Activated CD4-positive, alpha-beta memory T cell treated with anti-CD3 and anti-CD28 coated beads for 36 hours (primary cell): ENCODE data around the gene NTN3. TPM values are rescaled to one million over a fixed set of nuclear protein-coding genes. Genes with fewer than 3 reads are reported as not detected.

Source experiments
- CTCF ChIA-PET: fragments of 350-600 bp; sonication (Branson Sonifier 250); formaldehyde crosslinking; loops from one replicate; lab custom pipeline; 2021; ENCODE audit warnings: antibody characterized with exemption, inconsistent platforms; lab: Charles Lee
- POLR2A ChIA-PET: fragments of 350-600 bp; sonication (Branson Sonifier 250); formaldehyde crosslinking; loops from one replicate; lab custom pipeline; 2021; ENCODE audit warnings: antibody characterized with exemption; lab: Charles Lee
- DNase-seq: peaks from one replicate; pipeline ENCODE4 v3.0.0-alpha.2; 2020
- H3K27ac Mint-ChIP-seq: one replicate; pipeline ENCODE4 v1.8.0; 2021; ENCODE audit warnings: mixed read lengths
- H3K27me3 Mint-ChIP-seq: one replicate; pipeline ENCODE4 v1.8.0; 2021; ENCODE audit warnings: mixed read lengths
- H3K36me3 Mint-ChIP-seq: one replicate; pipeline ENCODE4 v1.8.0; 2021; ENCODE audit warnings: mixed read lengths
- H3K4me1 Mint-ChIP-seq: one replicate; pipeline ENCODE4 v1.8.0; 2021; ENCODE audit warnings: low read depth, mixed read lengths
- H3K4me3 Mint-ChIP-seq: one replicate; pipeline ENCODE4 v1.8.0; 2021; ENCODE audit warnings: mild to moderate bottlenecking, mixed read lengths
- H3K9me3 Mint-ChIP-seq: one replicate; pipeline ENCODE4 v1.8.0; 2021; ENCODE audit warnings: mixed read lengths
- intact Hi-C: fragments of 100-400 bp; cut with micrococcal nuclease; formaldehyde crosslinking; loops from one replicate; pipeline ENCODE4 v1.15.1; 2023
- total RNA-seq, 2 experiments: library from RNA; stranded (reverse); gene quantifications; one replicate each; pipeline ENCODE4 v1.2.3, GENCODE V29; 2021

The NTN3 gene
- total RNA-seq, 2 experiments from 2014 or later, result not detected

DNA sequence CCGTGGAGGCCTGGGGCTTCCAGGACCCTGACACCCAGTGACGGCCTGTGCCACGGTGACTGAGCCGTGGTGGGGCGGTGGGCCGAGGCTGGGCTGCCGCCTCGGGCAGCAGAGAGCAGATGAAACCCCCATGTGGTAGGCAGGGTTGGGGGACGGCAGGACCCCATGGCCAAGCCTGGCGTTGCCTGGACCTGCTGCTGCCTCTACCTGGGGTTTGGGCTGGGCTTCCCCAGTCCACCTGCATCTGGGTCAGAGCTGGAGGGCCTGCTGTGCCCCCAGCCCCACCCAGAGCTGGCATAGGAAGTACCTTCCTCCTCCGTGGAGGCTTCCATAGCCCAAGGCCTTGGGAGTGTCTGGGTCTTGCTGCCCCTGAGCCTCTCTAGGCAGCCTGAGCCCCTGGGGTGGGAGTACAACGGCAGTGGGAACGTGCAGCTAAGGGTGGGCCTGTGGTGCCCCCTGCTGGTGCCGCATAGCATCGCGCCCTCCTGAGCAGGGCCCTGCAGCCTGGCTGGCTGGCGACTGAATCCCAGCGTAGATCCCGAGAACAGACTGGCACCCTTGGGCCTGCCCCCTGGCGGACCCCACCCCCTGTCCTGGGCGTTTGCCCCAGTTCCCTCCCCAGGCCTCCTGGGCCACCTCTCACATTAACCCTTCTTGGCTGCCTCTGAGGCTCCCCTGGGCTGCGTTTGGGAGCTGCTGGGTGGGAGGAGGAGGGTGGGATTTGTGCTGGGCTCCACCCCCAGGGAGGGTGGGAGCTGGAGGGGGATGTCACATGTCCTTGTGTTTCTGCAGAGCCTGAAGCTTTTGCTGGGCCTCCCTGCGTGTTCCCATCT lies 30.0 kb downstream of the NTN3 start:
- POLR2A ChIA-PET, result interaction anchor here (1.1 kb wide), 1 partner anchor 31 kb away, joined by 3 read pairs; no protein-coding TSS in a partner anchor
- H3K36me3 Mint-ChIP-seq, result no peaks in the 10 kb centered on the region
- intact Hi-C loops, result loop anchor here (2.0 to 10.0 kb wide), 2 partner anchors 160 to 306 kb away; partner anchors contain the start of genes ABCA3 and CASKIN1
- no peaks in the 10 kb centered on the region for H3K9me3 Mint-ChIP-seq
- peak; percentile 85 for DNase-seq
- H3K4me1 Mint-ChIP-seq, result no peaks in the 10 kb centered on the region
- H3K27me3 Mint-ChIP-seq, result no peaks in the 10 kb centered on the region
- CTCF ChIA-PET, result interaction anchor here (0.7 to 2.9 kb wide), 29 partner anchors 9 to 307 kb away, joined by 3 to 21 read pairs (median 4); partner anchors contain the start of genes ABCA3, ATP6V0C, CCNF and CEMP1
- H3K4me3 Mint-ChIP-seq, result no peak overlapping the region
- H3K27ac Mint-ChIP-seq, result no peak overlapping the region

DNA sequence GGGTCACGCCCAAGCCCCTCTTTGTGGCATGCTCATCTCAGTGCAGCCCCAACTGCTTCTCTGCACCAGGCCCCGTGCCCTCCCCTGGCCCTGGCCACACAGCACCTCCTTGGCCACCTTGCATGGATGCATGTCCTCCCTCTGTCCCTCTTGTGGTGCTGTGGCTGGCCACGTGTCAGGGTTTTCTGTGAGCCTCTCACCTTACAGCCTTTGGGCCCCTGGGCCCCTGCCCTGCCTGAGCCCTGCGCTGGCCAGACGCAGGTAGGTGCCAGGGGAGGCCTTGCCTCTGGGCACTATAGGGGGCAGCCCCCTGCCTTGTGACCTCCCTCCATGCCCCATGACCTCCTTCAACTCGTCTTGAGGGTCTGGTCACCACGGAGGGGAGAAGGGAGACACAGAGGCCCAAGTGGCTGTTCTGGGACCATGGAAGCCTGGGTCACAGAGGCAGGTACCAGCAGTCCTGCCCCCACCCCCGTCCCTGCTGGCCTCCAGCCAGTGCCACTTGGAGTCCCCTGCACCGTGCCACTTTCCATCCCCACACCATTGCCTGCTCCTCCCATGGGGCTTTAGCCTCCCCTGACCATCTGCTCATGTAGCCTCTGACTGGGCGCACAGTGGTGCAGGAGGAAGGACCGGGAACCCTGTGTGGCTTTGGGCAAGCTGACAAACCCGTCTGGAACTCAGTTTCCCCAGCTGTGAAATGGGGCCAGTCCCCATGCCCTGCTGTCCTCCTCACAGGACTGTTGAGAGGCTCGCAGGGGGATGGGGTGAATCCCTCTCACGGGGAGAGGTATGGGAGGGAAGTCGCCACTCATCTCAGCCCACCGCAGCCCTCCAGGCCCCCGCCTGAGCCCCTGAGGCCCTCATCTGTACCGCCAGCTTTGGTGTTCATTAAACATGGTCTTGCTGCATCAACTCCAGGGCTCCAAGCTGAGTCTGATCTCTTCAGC lies 31.1 kb downstream of the NTN3 start:
- ChIA-PET POLR2A (interaction anchor here (1.1 kb wide), 1 partner anchor 32 kb away, joined by 3 read pairs; no protein-coding TSS in a partner anchor), CTCF (interaction anchor here (0.7 to 2.9 kb wide), 18 partner anchors 10 to 308 kb away, joined by 3 to 21 read pairs (median 5); partner anchors contain the start of genes ATP6V0C, CCNF, CEMP1 and E4F1)
- no peaks in the 10 kb centered on the region for H3K27me3 Mint-ChIP-seq
- intact Hi-C loops, result loop anchor here (2.0 to 10.0 kb wide), 2 partner anchors 161 to 307 kb away; partner anchors contain the start of genes ABCA3 and CASKIN1
- no peak overlapping the region for H3K4me3 Mint-ChIP-seq
- no peaks in the 10 kb centered on the region for H3K9me3 Mint-ChIP-seq
- H3K36me3 Mint-ChIP-seq, result no peaks in the 10 kb centered on the region
- H3K27ac Mint-ChIP-seq, result no peak overlapping the region
- H3K4me1 Mint-ChIP-seq, result no peaks in the 10 kb centered on the region
- no peak for DNase-seq

GRCh38 chr16:2505695-2506094 lies 34.6 kb downstream of the NTN3 start:
- ChIA-PET CTCF (no interaction called here), POLR2A (no interaction called here)
- H3K4me1 Mint-ChIP-seq, result no peaks in the 10 kb centered on the region
- no peak overlapping the region for H3K27ac Mint-ChIP-seq
- DNase-seq, result no peak
- no peaks in the 10 kb centered on the region for H3K9me3 Mint-ChIP-seq
- H3K36me3 Mint-ChIP-seq, result no peaks in the 10 kb centered on the region
- no peak overlapping the region for H3K4me3 Mint-ChIP-seq
- no peaks in the 10 kb centered on the region for H3K27me3 Mint-ChIP-seq
- intact Hi-C loops, result loop anchor here (10.0 kb wide), 1 partner anchor 311 kb away; the partner anchor contains the start of gene CASKIN1

DNA sequence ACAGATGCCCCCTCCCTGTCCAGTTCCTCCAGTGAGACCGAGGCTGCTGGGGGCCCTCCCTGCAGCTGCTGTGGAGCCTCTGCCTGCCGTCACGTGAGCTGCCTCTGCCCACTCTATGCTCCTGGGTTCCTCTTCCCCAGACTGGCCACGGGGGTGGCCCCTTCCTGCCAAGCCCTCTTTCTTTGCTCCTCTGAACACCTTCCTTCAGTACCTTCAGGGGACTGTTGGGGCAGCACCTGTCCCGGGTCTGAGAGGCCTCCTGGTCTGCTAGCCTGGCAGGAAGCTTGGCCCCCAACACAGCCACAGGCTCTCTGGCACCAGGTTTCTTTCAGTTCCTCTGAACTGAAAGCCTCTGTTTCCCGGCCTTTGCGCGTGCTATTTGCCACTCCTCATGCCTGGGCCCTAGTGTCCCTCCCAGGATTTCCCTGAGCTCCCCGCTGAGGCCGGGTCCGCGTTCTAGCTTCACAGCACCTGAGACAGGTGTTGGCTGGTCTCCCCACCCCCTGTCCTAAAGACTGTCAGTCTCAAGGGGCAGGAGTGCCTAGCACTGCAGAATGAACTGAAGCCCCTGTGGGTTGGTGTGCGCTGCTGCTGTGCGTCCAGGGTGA lies 36.1 kb downstream of the NTN3 start:
- ChIA-PET CTCF (no interaction called here), POLR2A (no interaction called here)
- intact Hi-C loops, result loop anchor here (10.0 kb wide), 1 partner anchor 312 kb away; the partner anchor contains the start of gene CASKIN1

DNA sequence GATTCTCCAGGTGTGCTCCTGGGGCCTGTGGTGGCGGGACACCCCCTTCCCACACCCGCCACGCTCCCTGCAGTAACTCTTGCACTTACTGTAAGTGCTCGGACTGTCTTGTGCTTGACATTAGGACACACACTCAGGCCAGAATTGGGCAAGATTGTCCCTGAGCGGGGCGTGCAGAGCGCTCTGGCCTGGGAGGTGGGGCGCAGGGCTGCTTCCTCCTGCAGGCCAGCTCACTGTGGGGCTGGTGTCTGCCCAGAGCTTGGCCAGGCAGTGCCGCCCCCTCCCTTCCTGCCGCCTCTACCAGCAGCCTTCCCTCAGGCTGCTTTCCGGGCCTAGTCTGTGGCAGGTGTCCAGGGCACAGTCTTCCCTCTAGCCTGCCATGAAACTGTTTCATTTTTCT lies 36.6 kb downstream of the NTN3 start:
- ChIA-PET CTCF (no interaction called here), POLR2A (no interaction called here)
- no peak for DNase-seq
- H3K4me3 Mint-ChIP-seq, result no peak overlapping the region
- H3K27me3 Mint-ChIP-seq, result no peaks in the 10 kb centered on the region
- no peaks in the 10 kb centered on the region for H3K4me1 Mint-ChIP-seq
- intact Hi-C loops, result loop anchor here (10.0 kb wide), 1 partner anchor 313 kb away; the partner anchor contains the start of gene CASKIN1
- no peak overlapping the region for H3K27ac Mint-ChIP-seq
- no peaks in the 10 kb centered on the region for H3K36me3 Mint-ChIP-seq
- H3K9me3 Mint-ChIP-seq, result no peaks in the 10 kb centered on the region

More for the DNA sequence above, 36.1 kb downstream of the NTN3 start:
- H3K9me3 Mint-ChIP-seq, result no peaks in the 10 kb centered on the region
- H3K4me3 Mint-ChIP-seq, result no peak overlapping the region
- no peaks in the 10 kb centered on the region for H3K27me3 Mint-ChIP-seq
- H3K4me1 Mint-ChIP-seq, result no peaks in the 10 kb centered on the region
- H3K27ac Mint-ChIP-seq, result no peak overlapping the region
- H3K36me3 Mint-ChIP-seq, result no peaks in the 10 kb centered on the region
- DNase-seq, result no peak

DNA sequence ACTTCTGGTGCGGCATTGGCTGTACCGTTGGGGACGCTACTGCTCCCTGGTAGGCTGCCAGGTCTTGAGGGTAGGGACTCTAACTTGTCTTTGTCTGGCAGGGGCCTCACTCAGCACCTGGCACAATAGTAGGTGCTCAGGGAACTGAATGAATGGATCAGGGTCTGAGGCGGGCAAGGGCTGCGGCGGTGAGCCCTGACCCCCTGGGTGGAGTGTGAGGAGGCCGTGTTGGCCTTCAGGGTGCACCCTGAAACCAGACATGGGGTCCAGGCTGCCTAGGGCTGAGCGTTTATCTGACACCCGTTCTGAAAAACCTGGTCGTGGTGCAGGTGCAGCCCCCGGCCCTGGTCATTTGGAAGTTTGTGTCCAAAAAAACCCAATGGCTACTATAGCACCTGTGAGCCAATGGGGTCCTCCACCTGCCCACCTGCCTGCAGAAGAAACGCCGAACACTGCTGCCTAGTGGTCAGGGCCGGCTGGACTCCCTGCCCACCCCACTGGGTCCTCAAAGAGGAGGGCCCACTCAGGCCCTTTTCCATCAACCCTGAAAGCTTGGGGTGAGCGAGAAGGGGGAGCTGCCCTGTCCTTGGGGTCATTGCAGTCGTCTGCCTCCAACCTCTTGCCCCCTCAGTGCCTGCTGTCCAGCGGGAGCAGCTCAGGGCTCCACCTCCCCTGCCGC lies 37.8 kb downstream of the NTN3 start:
- H3K4me1 Mint-ChIP-seq, result peaks cover 7% of the 10 kb centered on the region
- no peaks in the 10 kb centered on the region for H3K27me3 Mint-ChIP-seq
- H3K36me3 Mint-ChIP-seq, result peaks cover under 1% of the 10 kb centered on the region
- no peak for DNase-seq
- H3K4me3 Mint-ChIP-seq, result no peak overlapping the region
- CTCF ChIA-PET, result no interaction called here
- intact Hi-C loops, result loop anchor here (10.0 kb wide), 1 partner anchor 314 kb away; the partner anchor contains the start of gene CASKIN1
- POLR2A ChIA-PET, result no interaction called here
- H3K27ac Mint-ChIP-seq, result no peak overlapping the region
- no peaks in the 10 kb centered on the region for H3K9me3 Mint-ChIP-seq

GRCh38 chr16:2511128-2511800 lies 40.2 kb downstream of the NTN3 start:
- intact Hi-C loops, result no loop called here
- no peaks in the 10 kb centered on the region for H3K27me3 Mint-ChIP-seq
- no peak overlapping the region for H3K4me3 Mint-ChIP-seq
- POLR2A ChIA-PET, result interaction anchor here (0.5 kb wide), 1 partner anchor 28 kb away, joined by 3 read pairs; no protein-coding TSS in a partner anchor
- DNase-seq, result no peak
- no peaks in the 10 kb centered on the region for H3K9me3 Mint-ChIP-seq
- H3K27ac Mint-ChIP-seq, result no peak overlapping the region
- H3K36me3 Mint-ChIP-seq, result peaks cover 4% of the 10 kb centered on the region
- peaks cover 24% of the 10 kb centered on the region for H3K4me1 Mint-ChIP-seq
- CTCF ChIA-PET, result no interaction called here

GRCh38 chr16:2511996-2512734 lies 41.1 kb downstream of the NTN3 start:
- CTCF ChIA-PET, result interaction anchor here (1.2 kb wide), 1 partner anchor 11 kb away, joined by 6 read pairs; no protein-coding TSS in a partner anchor
- Mint-ChIP-seq H3K9me3 (no peaks in the 10 kb centered on the region), H3K4me3 (no peak overlapping the region), H3K27me3 (no peaks in the 10 kb centered on the region), H3K27ac (no peak overlapping the region), H3K4me1 (peaks cover 33% of the 10 kb centered on the region), H3K36me3 (peaks cover 4% of the 10 kb centered on the region)
- intact Hi-C loops, result loop anchor here (2.0 kb wide), 1 partner anchor 21 kb away; no protein-coding TSS in a partner anchor
- POLR2A ChIA-PET, result interaction anchor here (0.5 kb wide), 1 partner anchor 27 kb away, joined by 3 read pairs; no protein-coding TSS in a partner anchor
- DNase-seq, result no peak

DNA sequence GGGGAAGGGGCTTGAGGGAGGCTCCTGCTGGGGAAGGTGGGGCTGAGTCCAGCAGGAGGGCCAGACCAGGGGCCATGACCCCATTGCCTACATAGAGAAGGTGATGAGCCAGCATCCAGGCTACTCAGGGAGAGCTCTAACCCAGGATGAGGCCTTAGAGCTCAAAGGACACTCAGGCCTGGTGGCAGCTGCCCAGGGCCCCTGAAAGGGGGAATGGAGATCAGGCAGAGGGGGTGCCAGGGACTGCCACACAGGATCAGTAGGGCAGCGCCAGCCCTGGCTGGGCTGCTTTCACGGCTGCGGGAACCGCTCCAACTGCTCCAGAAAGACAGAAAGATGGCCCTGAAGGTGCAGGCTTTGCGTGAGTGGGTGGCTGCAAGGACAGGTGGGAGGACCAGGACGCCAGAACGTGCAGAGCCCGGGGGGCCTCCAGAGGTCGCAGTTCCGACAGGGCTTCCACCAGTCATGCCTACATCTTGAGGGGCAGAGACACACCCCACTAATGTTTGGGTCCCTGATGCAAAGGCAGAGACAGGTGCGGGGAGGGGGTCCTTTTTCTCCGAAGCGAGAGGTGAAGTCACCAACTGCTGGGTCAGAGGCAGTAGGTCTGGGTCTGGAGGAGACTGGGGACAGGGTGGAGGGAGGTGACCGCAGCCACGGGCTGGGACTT lies 41.8 kb downstream of the NTN3 start:
- CTCF ChIA-PET, result interaction anchor here (0.8 to 1.2 kb wide), 2 partner anchors 11 to 318 kb away, joined by 3 to 6 read pairs; no protein-coding TSS in a partner anchor
- no peak for DNase-seq
- peak overlapping the region; percentile 91 for H3K27ac Mint-ChIP-seq

More for the DNA sequence above, 41.8 kb downstream of the NTN3 start:
- peaks cover 4% of the 10 kb centered on the region for H3K36me3 Mint-ChIP-seq
- POLR2A ChIA-PET, result interaction anchor here (1.7 kb wide), 1 partner anchor 20 kb away, joined by 7 read pairs; no protein-coding TSS in a partner anchor
- intact Hi-C loops, result loop anchor here (2.0 kb wide), 1 partner anchor 20 kb away; no protein-coding TSS in a partner anchor
- H3K4me1 Mint-ChIP-seq, result peaks cover 37% of the 10 kb centered on the region
- no peaks in the 10 kb centered on the region for H3K27me3 Mint-ChIP-seq
- H3K4me3 Mint-ChIP-seq, result peak overlapping the region; percentile 90
- no peaks in the 10 kb centered on the region for H3K9me3 Mint-ChIP-seq
